Heart left ventricle (tissue), 16 donors: ENCODE measurements around the gene SART1. TPM values are rescaled to one million over a fixed set of nuclear protein-coding genes. Genes with fewer than 3 reads are reported as not detected.

Experiments used
- ATAC-seq, 4 donors: fragments of 200-7000 bp; cut with Tn5 transposase; one replicate each; pipeline ENCODE4 v1.9.1; 2020 to 2022; ENCODE audit warnings: moderate library complexity in 4 of 4, mild to moderate bottlenecking in 3 of 4, moderate number of reproducible peaks in 1 of 4
- DNase-seq, 5 donors: peaks; one replicate each; pipeline ENCODE4 v3.0.0-alpha.2; 2020
- H3K27ac ChIP-seq, 12 donors: fragments of 200-600 bp; sonication (generic) in 4 of 12; one replicate each; pipeline versions ENCODE4 v1.5.0 to v1.8.0; 2016 to 2022; ENCODE audit warnings: mild to moderate bottlenecking in 2 of 12
- H3K27me3 ChIP-seq, 9 donors: fragments of 200-600 bp; sonication (generic) in 2 of 9; one replicate each; pipeline versions ENCODE4 v1.5.1 to v1.8.0; 2016 to 2022; ENCODE audit warnings: mild to moderate bottlenecking in 3 of 9
- H3K36me3 ChIP-seq, 9 donors: fragments of 200-600 bp; sonication (generic) in 2 of 9; one replicate each; pipeline versions ENCODE4 v1.5.0 to v1.8.0; 2018 to 2022; ENCODE audit warnings: mild to moderate bottlenecking in 2 of 9
- H3K4me1 ChIP-seq, 12 donors: fragments of 200-600 bp; sonication (generic) in 4 of 12; one replicate each; pipeline versions ENCODE4 v1.5.0 to v1.8.0; 2016 to 2022; ENCODE audit warnings: mild to moderate bottlenecking in 3 of 12
- H3K4me3 ChIP-seq, 12 donors: fragments of 200-600 bp; sonication (generic) in 4 of 12; one replicate each; pipeline versions ENCODE4 v1.5.0 to v1.8.0; 2017 to 2022; ENCODE audit warnings: mild to moderate bottlenecking in 9 of 12, moderate library complexity in 4 of 12
- H3K9me3 ChIP-seq, 12 donors: fragments of 200-600 bp; sonication (generic) in 4 of 12; one replicate each; pipeline versions ENCODE4 v1.5.0 to v1.8.0; 2016 to 2022; ENCODE audit warnings: mild to moderate bottlenecking in 1 of 12
- CTCF ChIP-seq, 12 donors: fragments of 200-600 bp; sonication (generic) in 4 of 12; IDR thresholded peaks; one replicate each; pipeline versions ENCODE4 v1.5.0 to v1.8.0; 2018 to 2022; ENCODE audit warnings: antibody characterized with exemption in 12 of 12, mild to moderate bottlenecking in 5 of 12
- POLR2A ChIP-seq, 2 donors: fragments of 450-650 bp; IDR thresholded peaks; one replicate each; pipeline ENCODE4 v1.6.1; 2017; ENCODE audit warnings: antibody characterized with exemption in 2 of 2, mild to moderate bottlenecking in 2 of 2, moderate library complexity in 2 of 2
- WGBS, 4 donors: extraction: QIAGEN DNeasy Blood & Tissue Kit in 2 of 4; methylation state at CpG; one replicate each; pipeline versions ENCODE4 v1.1.5 to v1.1.7; 2013 to 2018; 5-methylcytosine and 5-hydroxymethylcytosine counted together
- intact Hi-C, 10 donors: fragments of 100-400 bp; cut with DNase I; formaldehyde crosslinking; loops; one replicate each; pipeline versions ENCODE4 v1.11.1 to v1.14.2; 2022
- polyA plus RNA-seq, 2 donors: library from polyadenylated mRNA; stranded (reverse); fragments of 200-250 nt; gene quantifications; one replicate each; pipeline ENCODE4 v1.2.3, GENCODE V29; 2013
- total RNA-seq, 9 donors: library from RNA; depleted of rRNA in 2 of 9; stranded (reverse); fragments of >200 nt in 2 of 9; fragmentation: NEBNext Ultra II Directional in 3 of 9; extraction: Animal tissue kit (Norgen Biotek cat#: 25700) in 3 of 9; gene quantifications; one replicate each; pipeline versions ENCODE4 v1.1.0 to v1.2.4, GENCODE V29; 2016 to 2023
- donor health status: ischemic (EF 13 %, LVEDD 7.1; RV severe dilation, severe dysfunction).
- donor health status: healthy with polysubstance abuse.
- donor health status: DM: no; HTN: yes; CAD: no.
- donor health status: DM: no; HTN: no; CAD: no.
- donor health status: ischemic (EF 25% LVEDD 6.9; RV normal size, moderate dysfunction).
- donor health status: ischemic (EF 25% LVEDD 5.7; RV mildly dilated, moderate dysfunction).
- donor health status: healthy.
- donor health status: DM: yes; HTN: yes; CAD: no.
- donor health status: ischemic (EF 35%, LVEDD 5.7; RV mildly dilated, moderate dysfunction).
- donor health status: nonischemic (EF 11% LVEDD 7.7; RV severe dilation, severe dysfunction).
- donor health status: DM: yes; HTN: yes; CAD: no.
- donor health status: PGD.
- donor health status: ischemic (EF 29% LVEDD 5.4; RV normal size, mild dysfunction).
- donor health status: nonischemic (EF 23%, LVEDD 6.1; RV moderate dilation, normal function).

Gene SART1
- total and polyA plus RNA-seq, 11 donors = 21.6 to 70.1 (median 31.5) TPM

- intact Hi-C loops = no loop called here
- peaks cover 0 to 18% (median 5%) of the 10 kb centered on the region in 12 donors for H3K4me1 ChIP-seq
- no peak within 1 kb of the TSS for H3K27ac ChIP-seq
- DNase-seq (no peak), ATAC-seq (no peak)
- WGBS, 4 donors = 86 to 91% (median 89%) methylated on average over 18 of the region's 18 CpGs
- peaks cover 0 to 3% (median 0%) of the 10 kb centered on the region in 9 donors for H3K27me3 ChIP-seq
- TF ChIP-seq POLR2A (IDR thresholded peaks at IDR 0.05) (no peak), CTCF (IDR thresholded peaks at IDR 0.05) (no peak)
- H3K36me3 ChIP-seq = no peaks in the 10 kb centered on the region
- H3K9me3 ChIP-seq = no peaks in the 10 kb centered on the region
- no peak within 1 kb of the TSS for H3K4me3 ChIP-seq
These were observed 64.5 kb downstream of the SART1 start, which contains the start of gene CATSPER1 for GRCh38 chr11:66026017-66026529. Gene CATSPER1, minus strand, starts transcription at chr11:66026479. Its CDS starts 100 bp downstream, at chr11:66026379.

Other genes with a start within 250 kb of the SART1 start
- gene KAT5, start 249.5 kb upstream of the SART1 start, total RNA-seq = 10 to 100 TPM; 36.4 to 52.5 (median 40.1) TPM
- 10 to 100 TPM; 39.4 to 62.5 TPM for gene KAT5, start 249.5 kb upstream of the SART1 start, polyA plus RNA-seq
- gene RNASEH2C, start 240.9 kb upstream of the SART1 start, total RNA-seq = 100 to 1,000 TPM in 2 of 9 donors, 10 to 100 TPM in 7; 31.7 to 131 (median 44.6) TPM
- gene RNASEH2C, start 240.9 kb upstream of the SART1 start, polyA plus RNA-seq = 100 to 1,000 TPM in 1 of 2 donors, 10 to 100 TPM in 1; 90.5 to 120 TPM
- gene AP5B1, start 180.8 kb upstream of the SART1 start, total RNA-seq = 10 to 100 TPM in 2 of 9 donors, 1 to 10 TPM in 7; 5.4 to 17.7 (median 8.7) TPM
- 1 to 10 TPM; 4.4 to 9.5 TPM for gene AP5B1, start 180.8 kb upstream of the SART1 start, polyA plus RNA-seq
- not detected for gene OVOL1, start 174.7 kb upstream of the SART1 start, total RNA-seq
- not detected for gene OVOL1, start 174.7 kb upstream of the SART1 start, polyA plus RNA-seq
- under 1 TPM in 4 of 9 donors, not detected in 5; 0.13 to 0.52 (median 0.37) TPM for gene SNX32, start 127.8 kb upstream of the SART1 start, total RNA-seq
- under 1 TPM; 0.11 to 0.54 TPM for gene SNX32, start 127.8 kb upstream of the SART1 start, polyA plus RNA-seq
- 100 to 1,000 TPM; 289 to 839 (median 424) TPM for gene CFL1, start 103.6 kb upstream of the SART1 start, total RNA-seq
- gene CFL1, start 103.6 kb upstream of the SART1 start, polyA plus RNA-seq = 100 to 1,000 TPM; 289 to 973 TPM
- 10 to 100 TPM; 24.6 to 39.6 (median 35.5) TPM for gene MUS81, start 101.3 kb upstream of the SART1 start, total RNA-seq
- 10 to 100 TPM; 53.0 to 56.1 TPM for gene MUS81, start 101.3 kb upstream of the SART1 start, polyA plus RNA-seq
- 100 to 1,000 TPM in 3 of 9 donors, 10 to 100 TPM in 6; 67.7 to 123 (median 88.7) TPM for gene EFEMP2, start 88.9 kb upstream of the SART1 start, total RNA-seq
- 10 to 100 TPM; 43.6 to 86.6 TPM for gene EFEMP2, start 88.9 kb upstream of the SART1 start, polyA plus RNA-seq
- gene CTSW, start 81.9 kb upstream of the SART1 start, total RNA-seq = 1 to 10 TPM in 3 of 9 donors, under 1 TPM in 5, not detected in 1; 0.16 to 9.4 (median 0.90) TPM
- under 1 TPM; 0.17 to 0.53 TPM for gene CTSW, start 81.9 kb upstream of the SART1 start, polyA plus RNA-seq
- 10 to 100 TPM; 48.2 to 93.9 (median 57.3) TPM for gene FIBP, start 73.3 kb upstream of the SART1 start, total RNA-seq
- gene FIBP, start 73.3 kb upstream of the SART1 start, polyA plus RNA-seq = 10 to 100 TPM; 35.0 to 74.7 TPM
- gene CCDC85B, start 71.1 kb upstream of the SART1 start, total RNA-seq = 10 to 100 TPM; 32.3 to 78.1 (median 36.9) TPM
- 10 to 100 TPM; 31.3 to 62.1 TPM for gene CCDC85B, start 71.1 kb upstream of the SART1 start, polyA plus RNA-seq
- gene FOSL1, start 61.3 kb upstream of the SART1 start, total RNA-seq = 10 to 100 TPM in 1 of 9 donors, 1 to 10 TPM in 6, under 1 TPM in 2; 0.22 to 13.7 (median 1.5) TPM
- 10 to 100 TPM in 1 of 2 donors, 1 to 10 TPM in 1; 1.2 to 48.1 TPM for gene FOSL1, start 61.3 kb upstream of the SART1 start, polyA plus RNA-seq
- 10 to 100 TPM; 17.0 to 49.0 (median 39.5) TPM for gene C11orf68, start 42.7 kb upstream of the SART1 start, total RNA-seq
- 10 to 100 TPM; 34.0 to 41.5 TPM for gene C11orf68, start 42.7 kb upstream of the SART1 start, polyA plus RNA-seq
- gene DRAP1, start 42.3 kb upstream of the SART1 start, total RNA-seq = 100 to 1,000 TPM in 4 of 9 donors, 10 to 100 TPM in 5; 76.5 to 144 (median 96.9) TPM
- 100 to 1,000 TPM; 168 to 180 TPM for gene DRAP1, start 42.3 kb upstream of the SART1 start, polyA plus RNA-seq
- under 1 TPM in 1 of 9 donors, not detected in 8; 0.51 TPM for gene TSGA10IP, start 16.3 kb upstream of the SART1 start, total RNA-seq
- gene TSGA10IP, start 16.3 kb upstream of the SART1 start, polyA plus RNA-seq = not detected
- gene EIF1AD, start 40.4 kb downstream of the SART1 start, total RNA-seq = 10 to 100 TPM; 13.0 to 25.2 (median 20.7) TPM
- 10 to 100 TPM; 12.9 to 44.0 TPM for gene EIF1AD, start 40.4 kb downstream of the SART1 start, polyA plus RNA-seq
- gene BANF1, start 40.8 kb downstream of the SART1 start, total RNA-seq = 100 to 1,000 TPM in 7 of 9 donors, 10 to 100 TPM in 2; 68.7 to 227 (median 187) TPM
- 100 to 1,000 TPM; 220 to 345 TPM for gene BANF1, start 40.8 kb downstream of the SART1 start, polyA plus RNA-seq
- 1 to 10 TPM in 3 of 9 donors, under 1 TPM in 1, not detected in 5; 0.87 to 8.3 (median 2.3) TPM for gene CST6, start 50.3 kb downstream of the SART1 start, total RNA-seq
- 1 to 10 TPM in 1 of 2 donors, not detected in 1; 6.3 TPM for gene CST6, start 50.3 kb downstream of the SART1 start, polyA plus RNA-seq
- gene CATSPER1, start 64.7 kb downstream of the SART1 start, total RNA-seq = under 1 TPM in 2 of 9 donors, not detected in 7; 0.35 to 0.91 TPM
- gene CATSPER1, start 64.7 kb downstream of the SART1 start, polyA plus RNA-seq = under 1 TPM in 1 of 2 donors, not detected in 1; 0.12 TPM
- 1 to 10 TPM in 8 of 9 donors, under 1 TPM in 1; 0.96 to 4.9 (median 2.4) TPM for gene GAL3ST3, start 87.4 kb downstream of the SART1 start, total RNA-seq
- gene GAL3ST3, start 87.4 kb downstream of the SART1 start, polyA plus RNA-seq = 1 to 10 TPM in 1 of 2 donors, under 1 TPM in 1; 0.08 to 1.1 TPM
- 10 to 100 TPM; 69.8 to 92.9 (median 79.6) TPM for gene SF3B2, start 90.6 kb downstream of the SART1 start, total RNA-seq
- 100 to 1,000 TPM in 1 of 2 donors, 10 to 100 TPM in 1; 43.5 to 106 TPM for gene SF3B2, start 90.6 kb downstream of the SART1 start, polyA plus RNA-seq
- 100 to 1,000 TPM in 3 of 9 donors, 10 to 100 TPM in 6; 39.2 to 151 (median 90.4) TPM for gene PACS1, start 108.5 kb downstream of the SART1 start, total RNA-seq
- gene PACS1, start 108.5 kb downstream of the SART1 start, polyA plus RNA-seq = 10 to 100 TPM; 30.6 to 40.2 TPM